Measurements from ENCODE around the gene CUL4A. TPM values are rescaled to one million over a fixed set of nuclear protein-coding genes. Genes with fewer than 3 reads are reported as not detected.

Gene CUL4A
- total and polyA plus RNA-seq, 2 experiments from 2014 or later = 67.3 to 197 TPM

DNA sequence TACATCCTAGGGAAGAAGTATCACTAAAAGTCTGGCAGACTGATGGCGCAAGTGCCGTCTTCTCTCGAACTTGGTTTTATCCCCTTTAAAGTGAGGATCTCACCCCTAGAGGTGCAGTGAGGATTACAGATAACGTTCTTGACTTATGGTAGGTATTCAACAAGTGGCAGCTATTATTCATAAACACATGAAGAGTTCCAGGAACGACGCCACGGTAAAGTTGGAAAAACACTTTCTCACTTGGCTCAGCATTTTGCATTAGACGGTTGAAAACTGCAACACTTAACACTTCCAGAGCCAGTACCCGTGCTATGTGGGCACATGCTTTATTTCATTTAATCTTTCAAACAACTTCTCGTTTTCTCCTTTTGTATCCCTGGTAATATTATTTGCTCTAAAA lies 42.3 kb upstream of the CUL4A start:
- no peak for TF ChIP-seq EZH2phosphoT487 (IDR thresholded peaks at IDR 0.05; ENCODE audit: insufficient read depth, low read depth)
- no peak for TF ChIP-seq EZH2 (IDR thresholded peaks at IDR 0.05; ENCODE audit: insufficient read depth, poor library complexity, severe bottlenecking)
- Histone ChIP-seq H3K9me3 (ENCODE audit: low read depth) (no peaks in the 10 kb centered on the region), H3K9me2 (ENCODE audit: insufficient read depth) (no peaks in the 10 kb centered on the region), H3K4me2 (ENCODE audit: unreplicated experiment) (no peak overlapping the region), H4K20me1 (ENCODE audit: insufficient read depth) (no peaks in the 10 kb centered on the region), H2AFZ (no peak overlapping the region), H3K27me3 (replicated peaks; ENCODE audit: insufficient read depth) (no peaks in the 10 kb centered on the region; the same call in 1 of the 2 replicates), H3K4me3 (no peak overlapping the region), H3K27ac (no peak overlapping the region), H3K9ac (no peak overlapping the region), H3K36me3 (ENCODE audit: low read depth) (peaks cover 8% of the 10 kb centered on the region; the same call in 1 of the 2 replicates), H3K4me1 (ENCODE audit: insufficient read depth) (no peaks in the 10 kb centered on the region), H3F3A (ENCODE audit: insufficient read depth) (no peaks in the 10 kb centered on the region), H3K79me2 (ENCODE audit: insufficient read depth) (no peaks in the 10 kb centered on the region)
- no peak for DNase-seq
- in situ Hi-C loops (cut with MboI) = no loop called here
- 88 to 91% methylated on average over 10 of the region's 10 CpGs for WGBS, 2 experiments (ENCODE audit: low coverage in 1 of 2, low lambda C conversion rate in 2 of 2, missing lambda C conversion rate in 2 of 2)

DNA sequence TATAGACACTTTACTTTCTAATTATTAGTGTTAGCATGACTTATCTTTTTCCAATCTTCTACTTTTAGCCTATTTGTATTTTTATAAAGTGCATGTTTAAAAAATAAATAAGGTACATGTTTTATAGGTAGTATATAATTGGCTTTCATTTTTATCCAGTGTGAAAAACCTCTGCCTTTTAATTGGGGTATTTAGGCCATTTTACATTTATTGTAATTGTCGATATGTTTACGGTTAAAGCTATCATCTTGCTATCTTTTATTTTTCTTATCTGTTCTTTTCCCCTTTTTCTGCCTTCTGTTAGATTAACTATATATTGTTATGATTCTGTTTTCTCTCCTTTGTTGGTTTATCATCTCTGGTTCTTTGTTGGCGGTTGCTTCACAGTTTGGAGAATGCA lies 41.8 kb upstream of the CUL4A start:
- DNase-seq = no peak
- in situ Hi-C loops (cut with MboI) = no loop called here
- TF ChIP-seq EZH2 (IDR thresholded peaks at IDR 0.05; ENCODE audit: insufficient read depth, poor library complexity, severe bottlenecking) (no peak), EZH2phosphoT487 (IDR thresholded peaks at IDR 0.05; ENCODE audit: insufficient read depth, low read depth) (no peak)
- no peaks in the 10 kb centered on the region for H3K79me2 ChIP-seq (ENCODE audit: insufficient read depth)
- peaks cover 8% of the 10 kb centered on the region; the same call in 1 of the 2 replicates for H3K36me3 ChIP-seq (ENCODE audit: low read depth)
- no peaks in the 10 kb centered on the region for H3K9me2 ChIP-seq (ENCODE audit: insufficient read depth)
- no peak overlapping the region for H3K4me2 ChIP-seq (ENCODE audit: unreplicated experiment)
- no peak overlapping the region for H3K9ac ChIP-seq
- H3K27me3 ChIP-seq (replicated peaks; ENCODE audit: insufficient read depth) = no peaks in the 10 kb centered on the region; the same call in 1 of the 2 replicates
- no peak overlapping the region for H3K27ac ChIP-seq
- no peaks in the 10 kb centered on the region for H3K4me1 ChIP-seq (ENCODE audit: insufficient read depth)
- H4K20me1 ChIP-seq (ENCODE audit: insufficient read depth) = no peaks in the 10 kb centered on the region
- no peaks in the 10 kb centered on the region for H3K9me3 ChIP-seq (ENCODE audit: low read depth)
- WGBS, 2 experiments (ENCODE audit: low coverage in 1 of 2, low lambda C conversion rate in 2 of 2, missing lambda C conversion rate in 2 of 2) = 95 to 100% methylated on average over 3 of the region's 3 CpGs
- H3F3A ChIP-seq (ENCODE audit: insufficient read depth) = no peaks in the 10 kb centered on the region
- H3K4me3 ChIP-seq = no peak overlapping the region
- H2AFZ ChIP-seq = no peak overlapping the region

DNA sequence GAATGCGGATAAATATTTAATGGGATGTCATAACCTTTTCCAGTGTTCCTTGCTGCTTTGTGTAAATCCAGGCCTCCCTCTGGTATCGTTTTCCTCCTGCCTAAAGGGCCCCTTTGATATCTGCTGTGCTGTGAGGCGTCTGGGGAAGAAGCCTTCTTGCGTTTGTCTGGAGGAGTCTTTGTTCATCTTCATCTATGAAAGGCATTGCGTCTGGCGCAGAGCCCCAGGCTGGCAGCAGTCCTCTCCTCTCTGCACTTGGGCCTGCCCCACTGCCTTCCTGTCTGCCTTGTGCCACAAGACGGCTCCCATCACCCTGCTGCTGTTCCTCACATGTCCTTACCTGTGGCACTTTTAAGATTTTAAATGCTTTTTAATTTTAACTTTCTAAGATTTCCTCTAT lies 41.2 kb upstream of the CUL4A start:
- no peaks in the 10 kb centered on the region for H3F3A ChIP-seq (ENCODE audit: insufficient read depth)
- H3K27me3 ChIP-seq (replicated peaks; ENCODE audit: insufficient read depth) = no peaks in the 10 kb centered on the region; the same call in 1 of the 2 replicates
- H3K9me2 ChIP-seq (ENCODE audit: insufficient read depth) = no peaks in the 10 kb centered on the region
- no peaks in the 10 kb centered on the region for H3K9me3 ChIP-seq (ENCODE audit: low read depth)
- no peak overlapping the region for H3K27ac ChIP-seq
- H3K9ac ChIP-seq = no peak overlapping the region
- H2AFZ ChIP-seq = no peak overlapping the region
- H3K36me3 ChIP-seq (ENCODE audit: low read depth) = peaks cover 8% of the 10 kb centered on the region; the same call in 1 of the 2 replicates
- no peaks in the 10 kb centered on the region for H3K4me1 ChIP-seq (ENCODE audit: insufficient read depth)
- WGBS, 2 experiments (ENCODE audit: low coverage in 1 of 2, low lambda C conversion rate in 2 of 2, missing lambda C conversion rate in 2 of 2) = 85 to 87% methylated on average over 7 of the region's 7 CpGs
- no peak for DNase-seq
- no peaks in the 10 kb centered on the region for H4K20me1 ChIP-seq (ENCODE audit: insufficient read depth)
- in situ Hi-C loops (cut with MboI) = no loop called here
- TF ChIP-seq EZH2phosphoT487 (IDR thresholded peaks at IDR 0.05; ENCODE audit: insufficient read depth, low read depth) = no peak
- no peak for TF ChIP-seq EZH2 (IDR thresholded peaks at IDR 0.05; ENCODE audit: insufficient read depth, poor library complexity, severe bottlenecking)
- no peak overlapping the region for H3K4me3 ChIP-seq
- H3K79me2 ChIP-seq (ENCODE audit: insufficient read depth) = no peaks in the 10 kb centered on the region
- H3K4me2 ChIP-seq (ENCODE audit: unreplicated experiment) = no peak overlapping the region

DNA sequence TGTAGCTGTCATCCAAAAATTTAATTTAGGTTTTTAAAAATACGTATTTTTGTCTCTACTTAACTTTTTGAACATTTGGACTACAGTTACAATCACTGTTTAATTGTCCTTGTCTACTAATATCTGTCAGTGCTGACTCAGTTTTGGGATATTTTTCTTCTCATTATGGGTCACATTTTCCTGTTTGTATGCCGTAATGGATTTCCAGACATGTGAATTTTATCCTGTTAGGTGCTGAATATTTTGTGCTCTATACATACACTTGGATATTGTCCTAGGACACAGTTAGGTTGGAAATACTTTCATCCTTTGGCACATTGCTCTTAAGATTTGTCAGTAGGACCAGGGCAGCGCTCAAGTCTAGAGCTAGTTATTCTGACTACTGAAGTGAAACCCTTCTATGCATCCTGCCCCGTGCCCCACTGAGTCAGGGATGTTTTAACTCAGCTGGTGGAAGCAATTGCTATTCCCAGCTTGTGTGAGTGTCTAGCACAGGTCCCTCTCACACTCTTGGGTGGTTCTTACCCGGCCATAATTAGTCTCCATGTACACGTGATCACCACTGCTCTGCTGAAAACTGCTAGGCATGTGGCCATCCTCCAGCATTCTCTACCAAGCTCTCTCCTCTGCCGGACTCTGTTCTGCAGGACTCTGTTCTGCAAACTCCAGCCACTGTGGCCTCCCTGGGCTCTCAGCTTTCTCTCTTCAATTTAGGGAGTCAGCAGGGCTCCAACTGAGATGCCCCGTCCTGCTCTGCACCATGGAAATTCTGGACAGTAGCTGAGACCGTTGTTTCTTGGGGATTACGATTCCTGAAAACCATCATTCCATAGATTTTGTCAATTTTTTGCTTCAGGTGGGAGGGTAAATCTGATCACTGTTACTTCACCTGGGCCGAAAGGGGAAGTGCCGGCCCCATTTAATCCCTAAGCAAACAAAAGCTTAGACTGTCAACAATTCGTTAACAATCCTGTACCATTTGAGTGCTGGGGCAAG lies 39.8 kb upstream of the CUL4A start:
- Histone ChIP-seq H3K9me2 (ENCODE audit: insufficient read depth) (no peaks in the 10 kb centered on the region), H2AFZ (no peak overlapping the region), H3K36me3 (ENCODE audit: low read depth) (peaks cover 8% of the 10 kb centered on the region; the same call in 1 of the 2 replicates), H3K27ac (no peak overlapping the region), H3K27me3 (replicated peaks; ENCODE audit: insufficient read depth) (no peaks in the 10 kb centered on the region), H3K4me2 (ENCODE audit: unreplicated experiment) (no peak overlapping the region), H3K79me2 (ENCODE audit: insufficient read depth) (no peaks in the 10 kb centered on the region), H4K20me1 (ENCODE audit: insufficient read depth) (no peaks in the 10 kb centered on the region), H3F3A (ENCODE audit: insufficient read depth) (no peaks in the 10 kb centered on the region), H3K9me3 (ENCODE audit: low read depth) (no peaks in the 10 kb centered on the region), H3K4me3 (no peak overlapping the region), H3K9ac (no peak overlapping the region), H3K4me1 (ENCODE audit: insufficient read depth) (no peaks in the 10 kb centered on the region)
- DNase-seq = no peak
- TF ChIP-seq EZH2 (IDR thresholded peaks at IDR 0.05; ENCODE audit: insufficient read depth, poor library complexity, severe bottlenecking) = no peak
- no peak for TF ChIP-seq EZH2phosphoT487 (IDR thresholded peaks at IDR 0.05; ENCODE audit: insufficient read depth, low read depth)
- in situ Hi-C loops (cut with MboI) = no loop called here
- 97% methylated on average over 13 of the region's 13 CpGs for WGBS, 2 experiments (ENCODE audit: low coverage in 1 of 2, low lambda C conversion rate in 2 of 2, missing lambda C conversion rate in 2 of 2)
